Measurements from ENCODE around the gene DOCK10.

The DOCK10 gene

GRCh38 chr2:224816816-224817215, 225.5 kb downstream of the DOCK10 start:
- no peak for DNase-seq

DNA sequence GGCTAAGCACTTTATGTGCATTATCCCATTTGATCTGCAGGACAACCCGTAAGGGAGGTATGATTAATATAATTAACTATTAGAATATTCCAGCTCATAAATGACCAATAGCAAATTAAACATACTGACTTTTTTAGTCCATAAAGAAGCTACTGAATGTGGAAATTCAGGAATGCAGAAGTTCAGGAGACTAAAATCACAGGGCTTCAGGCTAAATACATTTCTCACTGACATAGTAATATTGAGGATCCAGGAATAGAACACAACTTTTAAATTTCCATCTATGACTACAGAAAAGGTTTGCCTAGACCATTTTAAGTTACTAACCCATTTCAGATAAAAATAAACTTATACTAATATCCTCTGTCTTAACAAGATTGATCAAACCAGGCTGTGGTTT, 228.7 kb downstream of the DOCK10 start:
- DNase-seq: no peak

DNA sequence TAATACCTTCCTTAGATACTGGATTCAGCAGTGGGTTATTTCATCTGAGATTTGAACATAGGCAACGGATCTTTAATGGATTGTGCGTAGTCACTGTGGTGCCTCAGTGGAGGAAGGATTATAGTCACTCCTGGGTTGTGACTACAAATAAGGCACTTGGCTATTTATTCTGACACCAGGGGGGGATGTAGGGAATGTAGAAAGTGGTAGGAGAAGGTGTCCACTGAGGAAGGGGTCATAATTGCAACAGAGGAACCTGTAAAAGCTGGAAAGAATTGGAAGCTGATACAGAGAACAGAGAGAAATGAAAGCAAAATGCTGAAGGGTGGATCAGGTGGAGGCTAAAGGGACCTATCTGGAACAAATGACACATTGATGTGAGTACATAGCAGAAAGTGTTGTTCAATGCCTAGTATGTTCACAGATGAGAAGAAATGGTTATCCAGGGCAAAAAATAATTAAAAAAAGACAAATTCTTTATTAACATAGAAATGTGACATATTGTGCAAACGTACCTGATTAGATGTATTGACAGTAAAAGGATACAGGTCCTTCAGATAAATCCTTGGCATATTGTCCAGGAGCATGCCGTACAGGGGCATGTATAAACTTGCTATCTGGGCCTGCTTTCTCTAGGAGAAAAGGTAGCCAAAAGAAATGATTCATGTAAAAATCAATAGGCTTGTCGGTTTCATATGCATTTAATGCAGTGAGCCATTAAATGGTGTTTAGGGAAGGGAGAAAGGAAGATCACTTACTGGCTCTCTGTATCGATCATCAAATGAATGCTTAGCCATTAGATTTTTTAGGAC, 234.9 kb downstream of the DOCK10 start:
- no peak for DNase-seq

- DNase-seq: no peak
These were observed 238.3 kb downstream of the DOCK10 start for GRCh38 chr2:224803930-224804329.

DNA sequence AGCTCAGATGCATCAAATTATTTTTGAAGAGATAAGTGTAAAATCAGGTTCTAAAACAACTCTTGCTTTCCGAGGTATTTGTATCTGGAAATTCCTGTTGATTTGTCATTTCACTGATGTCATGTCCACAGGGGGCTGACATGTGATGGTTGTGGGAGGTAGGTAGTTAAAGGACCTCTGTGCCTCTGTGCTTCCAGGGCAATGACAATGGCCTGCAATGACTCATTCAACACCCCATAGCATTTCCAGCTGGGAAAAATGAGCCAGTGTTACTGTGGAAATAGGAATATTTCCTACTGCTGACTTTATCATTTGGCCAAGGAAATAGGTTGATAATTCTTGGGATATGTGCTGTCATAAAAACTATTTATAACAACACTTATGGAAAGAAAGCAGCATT, 239.9 kb downstream of the DOCK10 start:
- DNase-seq: no peak

DNA sequence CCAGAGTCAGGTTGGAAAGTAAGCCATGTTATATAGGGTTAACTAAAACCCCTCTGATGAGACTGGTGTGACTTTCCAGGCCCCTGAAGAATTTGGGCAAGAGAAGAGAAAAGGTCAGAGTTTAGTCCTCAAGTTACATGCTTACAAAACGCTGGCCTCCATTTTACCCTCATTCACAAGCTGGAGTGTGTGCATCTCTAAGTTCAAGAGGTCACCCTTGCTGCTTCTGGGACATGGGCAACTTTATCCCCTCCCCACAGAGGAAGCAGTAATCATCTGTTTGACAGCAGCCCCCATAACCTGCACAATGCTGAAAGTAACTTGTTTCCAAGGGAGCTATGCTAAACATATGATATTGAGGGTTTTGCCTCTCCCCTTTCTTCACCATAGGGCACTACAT, 240.9 kb downstream of the DOCK10 start:
- DNase-seq: no peak

- no peak for DNase-seq
These were observed 242.6 kb downstream of the DOCK10 start for GRCh38 chr2:224799691-224800090.

GRCh38 chr2:224798180-224798579, 244.1 kb downstream of the DOCK10 start:
- DNase-seq: no peak

DNA sequence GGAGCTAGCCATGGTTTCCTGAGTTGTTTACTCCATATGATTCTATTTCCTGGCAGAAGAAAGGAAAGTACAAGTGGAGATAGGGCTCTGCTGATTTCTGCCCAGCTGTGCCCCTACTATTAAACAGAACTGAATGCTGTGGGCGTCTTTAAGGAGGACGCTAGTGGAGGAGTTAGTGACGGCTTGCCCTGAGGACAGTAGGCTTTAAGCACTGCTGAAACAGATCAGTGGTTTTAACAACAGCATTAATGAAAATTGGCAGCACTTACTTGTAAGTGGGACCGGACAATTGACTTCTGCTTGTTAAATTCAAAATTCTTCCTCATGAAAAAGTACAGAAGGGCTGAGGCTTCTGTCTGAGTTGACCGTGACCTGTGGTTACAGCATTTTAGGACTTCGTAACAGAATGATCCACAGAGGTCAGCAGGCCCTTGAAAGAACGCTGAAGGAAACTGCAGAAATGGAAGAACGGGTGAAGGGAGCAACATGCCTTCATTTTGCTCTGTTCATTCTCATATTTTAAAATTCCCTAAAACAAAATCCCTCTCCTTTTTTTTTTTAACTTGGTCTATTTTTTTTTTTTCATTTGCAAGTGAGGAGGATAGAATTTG, 245.5 kb downstream of the DOCK10 start:
- no peak for DNase-seq

DNA sequence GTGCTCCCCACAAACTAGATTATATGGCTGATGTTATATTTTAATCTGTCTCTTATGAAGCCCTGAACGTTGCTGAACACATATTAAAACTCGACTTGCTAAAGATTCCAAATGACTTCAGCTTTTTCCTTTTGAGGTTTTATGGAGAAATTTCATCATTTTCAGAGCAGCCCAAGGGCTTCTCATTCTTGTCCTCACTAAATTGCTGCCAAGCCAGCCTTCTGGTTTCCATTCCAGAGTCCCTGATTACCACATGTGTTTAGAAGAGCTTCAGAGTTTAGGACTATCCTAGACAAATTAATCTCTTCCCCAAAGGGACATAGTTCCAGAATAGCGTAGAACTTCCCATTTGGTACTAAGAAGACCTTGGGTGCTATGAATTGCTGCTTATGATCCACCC, 248.3 kb downstream of the DOCK10 start:
- DNase-seq: no peak

DNA sequence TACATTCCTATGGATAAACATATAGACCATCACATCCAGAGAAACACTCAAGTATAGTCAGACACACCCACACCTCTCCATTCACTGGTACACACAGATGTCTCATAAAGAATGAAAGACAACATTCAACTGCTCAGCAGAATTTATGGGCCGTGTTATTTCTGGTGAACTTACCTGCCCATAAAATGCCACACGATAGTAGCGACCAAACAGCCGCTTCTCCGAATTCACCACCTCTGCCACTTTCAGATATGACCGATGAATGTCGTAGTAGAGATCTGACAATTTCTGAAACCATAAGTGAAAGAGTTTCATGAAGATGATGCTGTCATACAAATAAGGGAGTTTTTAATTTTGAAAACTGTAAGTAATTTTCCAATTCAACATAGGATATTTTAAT, 255.4 kb downstream of the DOCK10 start:
- no peak for DNase-seq

- DNase-seq: no peak
These were observed 260.9 kb downstream of the DOCK10 start for GRCh38 chr2:224781400-224781799.

GRCh38 chr2:224780823-224781222, 261.4 kb downstream of the DOCK10 start:
- DNase-seq: no peak

DNA sequence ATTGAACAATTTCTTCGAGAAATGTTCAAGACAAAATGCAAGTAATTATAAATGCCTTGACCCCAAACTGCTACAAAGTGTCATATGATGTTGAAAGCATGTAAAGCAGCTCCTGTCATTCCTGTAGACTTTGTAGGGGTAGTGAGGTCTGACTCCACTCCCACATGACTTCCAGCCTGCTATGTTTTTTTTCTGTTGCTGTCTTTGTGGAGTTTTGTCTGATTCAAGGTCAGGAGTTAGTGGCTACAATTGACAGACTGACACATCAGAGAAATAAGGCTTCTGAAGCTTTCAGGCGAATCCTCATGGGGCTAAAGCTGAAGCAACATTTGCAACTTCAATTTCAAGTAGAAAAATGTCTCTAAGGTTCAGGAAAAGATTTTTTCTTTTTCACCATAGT, 262.2 kb downstream of the DOCK10 start:
- no peak for DNase-seq

DNA sequence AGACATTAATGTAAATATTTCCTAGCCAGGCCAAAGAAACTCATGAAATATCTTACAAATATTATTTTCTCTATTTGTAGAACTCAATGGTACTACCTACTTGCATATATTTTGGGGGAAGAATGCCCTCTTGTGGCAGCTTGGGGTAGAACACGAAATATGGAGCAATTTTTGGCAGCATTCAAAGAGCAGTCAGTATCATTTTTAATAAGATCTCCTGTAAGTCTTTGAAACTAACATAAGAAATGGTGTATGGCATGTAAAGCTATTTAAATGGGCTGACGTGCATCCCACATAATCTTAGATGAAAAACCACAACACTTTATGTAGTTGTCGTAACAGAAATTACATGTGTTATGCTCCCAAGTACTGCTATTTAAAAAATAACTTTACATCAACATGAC, 263.8 kb downstream of the DOCK10 start:
- DNase-seq: peak; percentile 35 to 63

DNA sequence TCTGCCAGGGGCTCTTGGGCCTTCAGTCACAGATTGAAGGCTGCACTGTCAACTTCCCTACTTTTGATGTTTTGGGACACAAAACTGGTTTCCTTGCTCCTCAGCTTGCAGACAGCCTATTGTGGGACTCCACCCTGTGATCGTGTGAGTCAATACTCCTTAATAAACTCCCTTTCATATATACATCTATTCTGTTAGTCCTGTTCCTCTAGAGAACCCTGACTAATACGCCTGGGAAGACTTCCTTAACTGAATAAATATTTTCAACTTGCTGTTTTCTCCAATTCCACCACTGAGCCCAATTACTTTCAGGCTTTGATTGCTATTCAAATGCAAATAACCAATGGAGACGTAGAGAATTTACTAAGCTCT, 264.7 kb downstream of the DOCK10 start:
- no peak for DNase-seq

GRCh38 chr2:224776795-224777558, 265.3 kb downstream of the DOCK10 start:
- no peak for DNase-seq

DNA sequence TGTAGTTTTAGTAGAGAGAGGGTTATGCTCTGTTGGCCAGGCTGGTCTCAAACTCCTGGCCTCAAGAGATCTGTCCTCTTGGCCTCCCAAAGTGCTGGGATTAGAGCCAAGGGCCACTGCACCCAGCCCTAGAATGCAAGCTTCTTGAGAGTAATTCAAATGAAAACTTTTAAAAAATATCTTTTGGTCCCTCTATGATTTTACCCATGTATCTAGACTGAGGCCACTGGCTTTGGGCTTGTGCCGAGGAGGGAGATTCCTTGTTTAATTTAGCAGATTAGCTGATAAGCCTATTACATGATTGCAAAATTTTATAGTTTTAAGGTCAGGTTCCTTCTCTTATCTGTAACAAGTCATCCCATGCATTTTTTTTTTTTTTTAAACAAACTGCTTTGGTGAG, 266.6 kb downstream of the DOCK10 start:
- no peak for DNase-seq

GRCh38 chr2:224774735-224775134, 267.5 kb downstream of the DOCK10 start:
- no peak for DNase-seq

DNA sequence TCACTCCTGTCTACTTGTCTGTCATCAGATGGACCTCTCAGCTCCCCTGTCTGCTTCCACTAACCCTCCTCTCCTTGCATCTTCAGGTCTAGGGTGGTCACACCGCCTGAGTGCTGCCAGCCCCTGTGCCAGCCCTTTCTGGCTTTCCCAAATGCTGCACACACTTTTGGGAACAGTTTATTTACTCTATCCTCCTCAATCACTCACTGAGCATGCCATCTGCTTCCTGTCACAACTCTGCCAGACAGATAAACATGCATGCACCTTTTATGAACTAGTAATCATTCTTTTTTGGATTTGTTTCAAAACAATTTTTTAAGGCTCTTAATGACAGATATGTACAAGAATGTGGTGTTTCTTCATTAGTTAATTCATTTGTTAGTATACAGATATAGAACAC, 269.8 kb downstream of the DOCK10 start:
- DNase-seq: peak in 1 of 2 experiments; percentile 31

- no peak for DNase-seq
These were observed 272.8 kb downstream of the DOCK10 start for GRCh38 chr2:224769489-224769888.

- DNase-seq: no peak
These were observed 277.6 kb downstream of the DOCK10 start for GRCh38 chr2:224764565-224765236.

GRCh38 chr2:224757934-224758548, 284.2 kb downstream of the DOCK10 start:
- DNase-seq: no peak
